ENCODE results near the gene ARID1B. TPM values are rescaled to one million over a fixed set of nuclear protein-coding genes. Genes with fewer than 3 reads are reported as not detected.

ARID1B gene
- polyA plus RNA-seq, 1 experiment: 17.0 TPM

- no peak for TF ChIP-seq CTCF (IDR thresholded peaks at IDR 0.05; ENCODE audit: insufficient read depth, low read depth, low read length)
- ChIA-PET CTCF (interaction anchor here (0.7 to 1.7 kb wide), 3 partner anchors 9 to 22 kb away, joined by 3 to 5 read pairs (median 3); no protein-coding TSS in a partner anchor), POLR2A (interaction anchor here (0.6 kb wide), 1 partner anchor 1789 kb away, joined by 3 read pairs; no protein-coding TSS in a partner anchor)
- no peak for DNase-seq (ENCODE audit: low read depth)
- Histone ChIP-seq H3K27me3 (ENCODE audit: control insufficient read depth, insufficient read depth, low read length) (no peaks in the 10 kb centered on the region), H3K4me3 (ENCODE audit: low read depth, low read length) (no peak overlapping the region), H3K36me3 (ENCODE audit: control insufficient read depth, insufficient read depth, low read length) (no peaks in the 10 kb centered on the region)
Measured at GRCh38 chr6:157213426-157213825, 436.2 kb downstream of the ARID1B start.

GRCh38 chr6:157213907-157214565 is 436.9 kb downstream of the ARID1B start:
- no peaks in the 10 kb centered on the region for H3K36me3 ChIP-seq (ENCODE audit: control insufficient read depth, insufficient read depth, low read length)
- H3K27me3 ChIP-seq (ENCODE audit: control insufficient read depth, insufficient read depth, low read length): no peaks in the 10 kb centered on the region
- H3K4me3 ChIP-seq (ENCODE audit: low read depth, low read length): no peak overlapping the region
- DNase-seq (ENCODE audit: low read depth): no peak
- CTCF ChIA-PET: interaction anchor here (0.7 to 1.7 kb wide), 3 partner anchors 10 to 22 kb away, joined by 3 to 5 read pairs (median 3); no protein-coding TSS in a partner anchor
- POLR2A ChIA-PET: no interaction called here
- no peak for TF ChIP-seq CTCF (IDR thresholded peaks at IDR 0.05; ENCODE audit: insufficient read depth, low read depth, low read length)

GRCh38 chr6:157215717-157216116 is 438.5 kb downstream of the ARID1B start:
- no peak for DNase-seq (ENCODE audit: low read depth)
- CTCF ChIA-PET: no interaction called here
- Histone ChIP-seq H3K36me3 (ENCODE audit: control insufficient read depth, insufficient read depth, low read length) (no peaks in the 10 kb centered on the region), H3K4me3 (ENCODE audit: low read depth, low read length) (no peak overlapping the region), H3K27me3 (ENCODE audit: control insufficient read depth, insufficient read depth, low read length) (no peaks in the 10 kb centered on the region)
- TF ChIP-seq CTCF (IDR thresholded peaks at IDR 0.05; ENCODE audit: insufficient read depth, low read depth, low read length): no peak
- POLR2A ChIA-PET: no interaction called here

- DNase-seq (ENCODE audit: low read depth): no peak
- no peak for TF ChIP-seq CTCF (IDR thresholded peaks at IDR 0.05; ENCODE audit: insufficient read depth, low read depth, low read length)
- no peaks in the 10 kb centered on the region for H3K27me3 ChIP-seq (ENCODE audit: control insufficient read depth, insufficient read depth, low read length)
- H3K36me3 ChIP-seq (ENCODE audit: control insufficient read depth, insufficient read depth, low read length): no peaks in the 10 kb centered on the region
- ChIA-PET CTCF (no interaction called here), POLR2A (no interaction called here)
- no peak overlapping the region for H3K4me3 ChIP-seq (ENCODE audit: low read depth, low read length)
Measured at GRCh38 chr6:157216570-157216969, 439.4 kb downstream of the ARID1B start.

- ChIA-PET POLR2A (no interaction called here), CTCF (no interaction called here)
- Histone ChIP-seq H3K36me3 (ENCODE audit: control insufficient read depth, insufficient read depth, low read length) (no peaks in the 10 kb centered on the region), H3K4me3 (ENCODE audit: low read depth, low read length) (no peak overlapping the region), H3K27me3 (ENCODE audit: control insufficient read depth, insufficient read depth, low read length) (no peaks in the 10 kb centered on the region)
- no peak for TF ChIP-seq CTCF (IDR thresholded peaks at IDR 0.05; ENCODE audit: insufficient read depth, low read depth, low read length)
- DNase-seq (ENCODE audit: low read depth): no peak
Measured at GRCh38 chr6:157217198-157217893, 440.2 kb downstream of the ARID1B start.

Measured in BJ (cell line).